Neural progenitor cell (in vitro differentiated cells): ENCODE data around the gene WFDC6. TPM values are rescaled to one million over a fixed set of nuclear protein-coding genes. Genes with fewer than 3 reads are reported as not detected.
"Not testable (repeated sequence)": the region's sequence is repeated elsewhere in the genome, so short reads cannot be mapped to it uniquely, and the experiment has no call there.

Experiments used
- DNase-seq: peaks from one replicate; pipeline ENCODE4 v3.0.0-alpha.2; 2016; ENCODE audit warnings: low spot score
- H2AFZ ChIP-seq: fragments of 200-600 bp; sonication (generic); replicated peaks from 2 replicates; pipeline ENCODE4 v1.6.1; 2016; ENCODE audit warnings: antibody characterized with exemption
- H3F3A ChIP-seq: fragments of 200-600 bp; sonication (generic); 2 replicates; pipeline ENCODE4 v1.6.1; 2016; ENCODE audit warnings: antibody characterized with exemption, low read depth
- H3K27ac ChIP-seq: fragments of 200-600 bp; sonication (generic); 2 replicates; pipeline ENCODE4 v1.5.1; 2016; ENCODE audit warnings: mild to moderate bottlenecking
- H3K27me3 ChIP-seq: fragments of 200-600 bp; sonication (generic); 2 replicates; pipeline ENCODE4 v1.6.1; 2016; ENCODE audit warnings: mild to moderate bottlenecking, moderate library complexity
- H3K36me3 ChIP-seq: fragments of 200-600 bp; sonication (generic); 2 replicates; pipeline ENCODE4 v1.5.1; 2016
- H3K4me1 ChIP-seq: fragments of 200-600 bp; sonication (generic); 2 replicates; pipeline ENCODE4 v1.6.1; 2016; ENCODE audit warnings: mixed run types
- H3K4me2 ChIP-seq: fragments of 200-600 bp; sonication (generic); 2 replicates; pipeline ENCODE4 v1.6.1; 2016
- H3K4me3 ChIP-seq: fragments of 200-600 bp; sonication (generic); 2 replicates; pipeline ENCODE4 v1.5.1; 2016
- H3K79me2 ChIP-seq: fragments of 200-600 bp; sonication (generic); 2 replicates; pipeline ENCODE4 v1.6.1; 2016; ENCODE audit warnings: low read depth
- H3K9ac ChIP-seq: fragments of 200-600 bp; sonication (generic); 2 replicates; pipeline ENCODE4 v1.6.1; 2016
- H3K9me3 ChIP-seq: fragments of 200-600 bp; sonication (generic); 2 replicates; pipeline ENCODE4 v1.5.1; 2016; ENCODE audit warnings: low read depth
- H4K20me1 ChIP-seq: fragments of 200-600 bp; sonication (generic); 2 replicates; pipeline ENCODE4 v1.6.1; 2016; ENCODE audit warnings: low read depth
- H3K27ac Mint-ChIP-seq: 3 replicates; pipeline ENCODE4 v1.8.0; 2021; ENCODE audit warnings: mixed read lengths
- H3K27me3 Mint-ChIP-seq: 2 replicates; pipeline ENCODE4 v1.8.0; 2022; ENCODE audit warnings: low read depth, mild to moderate bottlenecking, inconsistent platforms, moderate library complexity, mixed read lengths; ENCODE audit not compliant: insufficient read depth
- H3K36me3 Mint-ChIP-seq: 3 replicates; pipeline ENCODE4 v1.8.0; 2021; ENCODE audit warnings: mixed read lengths
- H3K4me1 Mint-ChIP-seq: 3 replicates; pipeline ENCODE4 v1.8.0; 2021; ENCODE audit warnings: mixed read lengths
- H3K4me3 Mint-ChIP-seq: 3 replicates; pipeline ENCODE4 v1.8.0; 2021; ENCODE audit warnings: mild to moderate bottlenecking, moderate library complexity, mixed read lengths
- H3K9me3 Mint-ChIP-seq: 3 replicates; pipeline ENCODE4 v1.8.0; 2020; ENCODE audit warnings: mixed read lengths
- EZH2 ChIP-seq: fragments of 200-600 bp; sonication (generic); IDR thresholded peaks from 2 replicates; pipeline ENCODE4 v1.6.1; 2017; ENCODE audit warnings: antibody characterized with exemption, mild to moderate bottlenecking, moderate library complexity
- EZH2phosphoT487 ChIP-seq: fragments of 200-600 bp; sonication (generic); IDR thresholded peaks from 2 replicates; pipeline ENCODE4 v1.6.1; 2017; ENCODE audit warnings: antibody characterized with exemption
- total RNA-seq: library from RNA; depleted of rRNA; stranded (reverse); fragments of >200 nt; gene quantifications from 2 replicates; pipeline ENCODE4 v1.2.3, GENCODE V29; 2015; ENCODE audit warnings: low replicate concordance
- TF ChIP-seq, protein P1 (sequence below): fragments of 200-600 bp; sonication (generic); IDR thresholded peaks from 2 replicates; pipeline ENCODE4 v1.5.1; 2017; ENCODE audit warnings: antibody characterized with exemption, mild to moderate bottlenecking

Gene WFDC6
- total RNA-seq, 1 donor from 2014 or later: not detected

GRCh38 chr20:45578231-45578630 is 38.9 kb upstream of the WFDC6 start:
- peak overlapping the region; percentile 68 for H3K4me2 ChIP-seq
- H3K9ac ChIP-seq: no peak overlapping the region
- no peak overlapping the region for H3K4me3 ChIP-seq
- H3K27ac Mint-ChIP-seq: peak overlapping the region; percentile 75
- no peak overlapping the region for H2AFZ ChIP-seq
- H3K27me3 ChIP-seq: no peaks in the 10 kb centered on the region
- no peaks in the 10 kb centered on the region for H3K79me2 ChIP-seq
- peaks cover 51% of the 10 kb centered on the region for H3K4me1 ChIP-seq
- H3K36me3 Mint-ChIP-seq: no peaks in the 10 kb centered on the region
- H3K9me3 Mint-ChIP-seq: no peaks in the 10 kb centered on the region
- H3K4me1 Mint-ChIP-seq: peaks cover 15% of the 10 kb centered on the region
- TF ChIP-seq, protein P1, sequence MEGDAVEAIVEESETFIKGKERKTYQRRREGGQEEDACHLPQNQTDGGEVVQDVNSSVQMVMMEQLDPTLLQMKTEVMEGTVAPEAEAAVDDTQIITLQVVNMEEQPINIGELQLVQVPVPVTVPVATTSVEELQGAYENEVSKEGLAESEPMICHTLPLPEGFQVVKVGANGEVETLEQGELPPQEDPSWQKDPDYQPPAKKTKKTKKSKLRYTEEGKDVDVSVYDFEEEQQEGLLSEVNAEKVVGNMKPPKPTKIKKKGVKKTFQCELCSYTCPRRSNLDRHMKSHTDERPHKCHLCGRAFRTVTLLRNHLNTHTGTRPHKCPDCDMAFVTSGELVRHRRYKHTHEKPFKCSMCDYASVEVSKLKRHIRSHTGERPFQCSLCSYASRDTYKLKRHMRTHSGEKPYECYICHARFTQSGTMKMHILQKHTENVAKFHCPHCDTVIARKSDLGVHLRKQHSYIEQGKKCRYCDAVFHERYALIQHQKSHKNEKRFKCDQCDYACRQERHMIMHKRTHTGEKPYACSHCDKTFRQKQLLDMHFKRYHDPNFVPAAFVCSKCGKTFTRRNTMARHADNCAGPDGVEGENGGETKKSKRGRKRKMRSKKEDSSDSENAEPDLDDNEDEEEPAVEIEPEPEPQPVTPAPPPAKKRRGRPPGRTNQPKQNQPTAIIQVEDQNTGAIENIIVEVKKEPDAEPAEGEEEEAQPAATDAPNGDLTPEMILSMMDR: no peak
- no peak for TF ChIP-seq EZH2phosphoT487
- TF ChIP-seq EZH2: no peak
- H3K36me3 ChIP-seq: no peaks in the 10 kb centered on the region
- H3F3A ChIP-seq: peaks cover 25% of the 10 kb centered on the region
- H3K9me3 ChIP-seq: no peaks in the 10 kb centered on the region
- peak overlapping the region; percentile 72 for H3K27ac ChIP-seq
- no peak overlapping the region for H3K4me3 Mint-ChIP-seq
- no peaks in the 10 kb centered on the region for H4K20me1 ChIP-seq
- peaks cover 9% of the 10 kb centered on the region for H3K27me3 Mint-ChIP-seq
- DNase-seq: peak; percentile 87

DNA sequence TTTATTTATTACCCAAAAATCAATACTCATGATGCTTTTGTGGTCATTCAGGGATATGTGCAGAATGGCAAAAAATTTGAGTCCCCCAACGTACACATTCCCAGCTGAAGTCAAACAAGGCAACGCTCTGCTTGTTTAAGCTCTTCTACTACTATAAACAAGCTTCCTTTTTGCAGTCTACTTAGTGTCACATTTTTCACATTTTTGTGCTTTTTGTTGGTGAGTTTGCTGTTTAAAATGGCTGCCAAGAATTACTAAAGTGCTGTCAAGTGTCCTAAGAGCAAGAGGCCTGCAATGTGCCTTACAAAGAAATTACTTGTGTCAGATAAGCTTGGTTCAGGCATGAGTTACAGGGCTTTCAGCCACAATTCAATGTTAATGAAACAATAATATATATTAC is 37.7 kb upstream of the WFDC6 start:
- H3K9me3 Mint-ChIP-seq: peaks cover 5% of the 10 kb centered on the region
- Histone ChIP-seq H4K20me1 (no peaks in the 10 kb centered on the region), H3K4me2 (peak overlapping the region; percentile 32), H3K36me3 (no peaks in the 10 kb centered on the region), H3K9me3 (no peaks in the 10 kb centered on the region), H3F3A (peaks cover 21% of the 10 kb centered on the region), H3K4me1 (peaks cover 38% of the 10 kb centered on the region), H2AFZ (peak overlapping the region; percentile 70), H3K9ac (no peak overlapping the region), H3K27me3 (no peaks in the 10 kb centered on the region), H3K4me3 (no peak overlapping the region), H3K27ac (no peak overlapping the region), H3K79me2 (no peaks in the 10 kb centered on the region)
- H3K27ac Mint-ChIP-seq: no peak overlapping the region
- TF ChIP-seq EZH2 (no peak), EZH2phosphoT487 (no peak)
- TF ChIP-seq, protein P1: no peak
- H3K36me3 Mint-ChIP-seq: no peaks in the 10 kb centered on the region
- H3K4me1 Mint-ChIP-seq: peaks cover 12% of the 10 kb centered on the region
- peaks cover 9% of the 10 kb centered on the region for H3K27me3 Mint-ChIP-seq
- no peak overlapping the region for H3K4me3 Mint-ChIP-seq
- peak; percentile 5 for DNase-seq

DNA sequence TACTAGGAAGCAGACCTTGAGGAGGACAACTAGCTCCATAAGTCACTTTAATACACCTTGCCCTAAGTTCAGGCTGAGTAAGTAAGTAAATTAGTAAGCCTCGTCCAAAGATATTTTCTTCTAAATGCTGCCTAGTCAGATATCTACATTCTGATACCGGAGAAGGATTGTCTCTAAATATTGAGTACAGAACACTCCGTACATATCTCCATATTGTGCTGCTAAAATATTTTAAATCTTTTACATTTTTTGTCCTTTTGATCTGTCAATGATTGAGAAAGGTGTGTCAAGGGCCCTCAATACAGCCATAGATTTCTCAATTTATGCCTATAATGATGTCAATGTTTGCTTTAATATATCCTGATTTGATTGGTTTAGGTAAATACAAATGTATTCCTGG is 36.6 kb upstream of the WFDC6 start:
- Histone ChIP-seq H3K4me3 (no peak overlapping the region), H3K4me2 (no peak overlapping the region), H3K9ac (no peak overlapping the region), H3K9me3 (no peaks in the 10 kb centered on the region), H3K36me3 (no peaks in the 10 kb centered on the region), H3K27ac (no peak overlapping the region), H3K4me1 (peaks cover 32% of the 10 kb centered on the region), H3K27me3 (no peaks in the 10 kb centered on the region), H4K20me1 (no peaks in the 10 kb centered on the region), H3K79me2 (no peaks in the 10 kb centered on the region), H3F3A (peaks cover 21% of the 10 kb centered on the region), H2AFZ (peak overlapping the region; percentile 64)
- Mint-ChIP-seq H3K4me1 (peaks cover 12% of the 10 kb centered on the region), H3K27ac (no peak overlapping the region), H3K9me3 (peaks cover 5% of the 10 kb centered on the region), H3K27me3 (peaks cover 7% of the 10 kb centered on the region), H3K36me3 (no peaks in the 10 kb centered on the region), H3K4me3 (no peak overlapping the region)
- no peak for DNase-seq
- TF ChIP-seq EZH2: no peak
- TF ChIP-seq EZH2phosphoT487: no peak
- TF ChIP-seq, protein P1: no peak

GRCh38 chr20:45569650-45570049 is 30.4 kb upstream of the WFDC6 start:
- not testable (repeated sequence) for H3K9me3 ChIP-seq

More at GRCh38 chr20:45569650-45570049, 30.4 kb upstream of the WFDC6 start:
- H3K36me3 Mint-ChIP-seq, H3K4me3 ChIP-seq, DNase-seq, H2AFZ ChIP-seq, H3K36me3 ChIP-seq, H3K27ac ChIP-seq, H3K9me3 Mint-ChIP-seq, H3F3A ChIP-seq, H3K79me2 ChIP-seq, H3K4me3 Mint-ChIP-seq, H4K20me1 ChIP-seq, H3K4me2 ChIP-seq, H3K27me3 ChIP-seq, H3K4me1 Mint-ChIP-seq, H3K4me1 ChIP-seq, H3K27ac Mint-ChIP-seq, H3K27me3 Mint-ChIP-seq, H3K9ac ChIP-seq: not testable (repeated sequence)
